IPS DF 6.9 (cell line): ENCODE results near the gene ANKDD1A.
A peak's percentile ranks its signal among the peaks of the same experiment; 100 is the strongest.

ENCODE experiments used
- DNase-seq: peaks from one replicate; pipeline ENCODE4 v3.0.0-alpha.2; 2013; ENCODE audit warnings: low read depth, low spot score
- H3K27ac ChIP-seq: one replicate; pipeline ENCODE4 v1.5.1; 2013; ENCODE audit warnings: low read length, control low read depth
- H3K27me3 ChIP-seq: 2 replicates; pipeline ENCODE4 v1.6.1; 2013; ENCODE audit warnings: mild to moderate bottlenecking, low read length; ENCODE audit not compliant: control insufficient read depth, insufficient read depth
- H3K36me3 ChIP-seq: 2 replicates; pipeline ENCODE4 v1.6.1; 2013; ENCODE audit warnings: low read length; ENCODE audit not compliant: control insufficient read depth, insufficient read depth
- H3K4me1 ChIP-seq: 2 replicates; pipeline ENCODE4 v1.6.1; 2013; ENCODE audit warnings: low read length; ENCODE audit not compliant: control insufficient read depth, insufficient read depth
- H3K4me3 ChIP-seq: 2 replicates; pipeline ENCODE4 v1.5.1; 2013; ENCODE audit warnings: mild to moderate bottlenecking, low read length
- H3K9me3 ChIP-seq: 2 replicates; pipeline ENCODE4 v1.6.1; 2013; ENCODE audit warnings: low read length, inconsistent platforms; ENCODE audit not compliant: control insufficient read depth, insufficient read depth
- WGBS: extraction: QIAGEN DNeasy Blood & Tissue Kit; methylation state at CpG from one replicate; pipeline ENCODE4 v1.1.7; 2013; ENCODE audit warnings: mixed read lengths, missing lambda C conversion rate; ENCODE audit not compliant: insufficient read length, insufficient coverage; 5-methylcytosine and 5-hydroxymethylcytosine counted together

The ANKDD1A gene

GRCh38 chr15:64905941-64906340 lies 5.8 kb upstream of the ANKDD1A start:
- no peaks in the 10 kb centered on the region for H3K4me1 ChIP-seq

GRCh38 chr15:64906402-64906801 lies 5.3 kb upstream of the ANKDD1A start:
- Histone ChIP-seq H3K4me1 (no peaks in the 10 kb centered on the region), H3K4me3 (no peak overlapping the region), H3K27ac (no peak overlapping the region), H3K36me3 (no peaks in the 10 kb centered on the region), H3K27me3 (no peaks in the 10 kb centered on the region), H3K9me3 (no peaks in the 10 kb centered on the region)
- WGBS, result no CpG with 5 or more reads among the region's 3 CpGs
- DNase-seq, result no peak

More at GRCh38 chr15:64905941-64906340, 5.8 kb upstream of the ANKDD1A start:
- no CpG with 5 or more reads among the region's 9 CpGs for WGBS
- DNase-seq, result no peak
- H3K27me3 ChIP-seq, result no peaks in the 10 kb centered on the region
- H3K9me3 ChIP-seq, result no peaks in the 10 kb centered on the region
- H3K36me3 ChIP-seq, result no peaks in the 10 kb centered on the region
- H3K27ac ChIP-seq, result no peak overlapping the region
- no peak overlapping the region for H3K4me3 ChIP-seq

- Histone ChIP-seq H3K27ac (no peak overlapping the region), H3K4me1 (no peaks in the 10 kb centered on the region), H3K36me3 (no peaks in the 10 kb centered on the region), H3K27me3 (no peaks in the 10 kb centered on the region), H3K9me3 (no peaks in the 10 kb centered on the region), H3K4me3 (no peak overlapping the region)
- DNase-seq, result no peak
- no CpG with 5 or more reads among the region's 1 CpG for WGBS
Observed at GRCh38 chr15:64907991-64908390, 3.7 kb upstream of the ANKDD1A start.

- H3K27ac ChIP-seq, result no peak overlapping the region
- no peaks in the 10 kb centered on the region for H3K9me3 ChIP-seq
- no peaks in the 10 kb centered on the region for H3K4me1 ChIP-seq
- no peaks in the 10 kb centered on the region for H3K36me3 ChIP-seq
- H3K4me3 ChIP-seq, result no peak overlapping the region
- no peaks in the 10 kb centered on the region for H3K27me3 ChIP-seq
- DNase-seq, result no peak
- WGBS, result no CpG with 5 or more reads among the region's 3 CpGs
Observed at GRCh38 chr15:64909546-64909945, 2.2 kb upstream of the ANKDD1A start.

- Histone ChIP-seq H3K27me3 (no peaks in the 10 kb centered on the region), H3K36me3 (no peaks in the 10 kb centered on the region), H3K4me3 (peak overlapping the region; percentile 76; the same call in 1 of the 2 replicates), H3K9me3 (no peaks in the 10 kb centered on the region), H3K4me1 (peaks cover 5% of the 10 kb centered on the region; the same call in 1 of the 2 replicates), H3K27ac (no peak overlapping the region)
- no peak for DNase-seq
- WGBS, result no CpG with 5 or more reads among the region's 15 CpGs
Observed at GRCh38 chr15:64912379-64913325, 950 bp downstream of the ANKDD1A start.

- no peaks in the 10 kb centered on the region for H3K36me3 ChIP-seq
Observed at GRCh38 chr15:64915518-64916227, 4.0 kb downstream of the ANKDD1A start.

GRCh38 chr15:64916365-64916764 lies 4.7 kb downstream of the ANKDD1A start:
- Histone ChIP-seq H3K36me3 (no peaks in the 10 kb centered on the region), H3K4me3 (no peak overlapping the region), H3K27me3 (no peaks in the 10 kb centered on the region), H3K4me1 (peaks cover 5% of the 10 kb centered on the region; the same call in 1 of the 2 replicates), H3K27ac (no peak overlapping the region), H3K9me3 (no peaks in the 10 kb centered on the region)
- no peak for DNase-seq
- WGBS, result no CpG with 5 or more reads among the region's 2 CpGs

More at GRCh38 chr15:64915518-64916227, 4.0 kb downstream of the ANKDD1A start:
- no CpG with 5 or more reads among the region's 13 CpGs for WGBS
- Histone ChIP-seq H3K9me3 (no peaks in the 10 kb centered on the region), H3K27ac (no peak overlapping the region), H3K4me1 (peaks cover 5% of the 10 kb centered on the region; the same call in 1 of the 2 replicates), H3K27me3 (no peaks in the 10 kb centered on the region), H3K4me3 (no peak overlapping the region)
- DNase-seq, result no peak

GRCh38 chr15:64917211-64917610 lies 5.5 kb downstream of the ANKDD1A start:
- H3K36me3 ChIP-seq, result no peaks in the 10 kb centered on the region
- H3K27ac ChIP-seq, result no peak overlapping the region
- DNase-seq, result no peak
- no peaks in the 10 kb centered on the region for H3K27me3 ChIP-seq
- no peaks in the 10 kb centered on the region for H3K9me3 ChIP-seq
- no CpG with 5 or more reads among the region's 9 CpGs for whole genome bisulfite sequencing
- no peak overlapping the region for H3K4me3 ChIP-seq
- H3K4me1 ChIP-seq, result peaks cover 5% of the 10 kb centered on the region; the same call in 1 of the 2 replicates

GRCh38 chr15:64919721-64920120 lies 8.0 kb downstream of the ANKDD1A start:
- no peak overlapping the region for H3K27ac ChIP-seq
- no peak for DNase-seq
- H3K36me3 ChIP-seq, result no peaks in the 10 kb centered on the region
- H3K9me3 ChIP-seq, result no peaks in the 10 kb centered on the region
- no peak overlapping the region for H3K4me3 ChIP-seq
- peaks cover 5% of the 10 kb centered on the region; the same call in 1 of the 2 replicates for H3K4me1 ChIP-seq
- WGBS, result no CpG with 5 or more reads among the region's 4 CpGs
- no peaks in the 10 kb centered on the region for H3K27me3 ChIP-seq

GRCh38 chr15:64921711-64922110 lies 10.0 kb downstream of the ANKDD1A start:
- H3K4me3 ChIP-seq, result no peak overlapping the region
- no CpG with 5 or more reads among the region's 6 CpGs for WGBS
- DNase-seq, result no peak
- no peaks in the 10 kb centered on the region for H3K36me3 ChIP-seq
- H3K9me3 ChIP-seq, result no peaks in the 10 kb centered on the region
- H3K27ac ChIP-seq, result no peak overlapping the region
- no peaks in the 10 kb centered on the region for H3K4me1 ChIP-seq
- H3K27me3 ChIP-seq, result no peaks in the 10 kb centered on the region
